NCI-H2196 (cell line): ENCODE measurements around the gene ARHGEF7.
A peak's percentile ranks its signal among the peaks of the same experiment; 100 is the strongest.
"Not testable (repeated sequence)": the region's sequence is repeated elsewhere in the genome, so short reads cannot be mapped to it uniquely, and the experiment has no call there.

Source experiments
- DNase-seq: peaks from one replicate; lab custom pipeline; 2025; ENCODE audit not compliant: unreplicated experiment; lab: John Stamatoyannopoulos, UW

Gene ARHGEF7, protein sequence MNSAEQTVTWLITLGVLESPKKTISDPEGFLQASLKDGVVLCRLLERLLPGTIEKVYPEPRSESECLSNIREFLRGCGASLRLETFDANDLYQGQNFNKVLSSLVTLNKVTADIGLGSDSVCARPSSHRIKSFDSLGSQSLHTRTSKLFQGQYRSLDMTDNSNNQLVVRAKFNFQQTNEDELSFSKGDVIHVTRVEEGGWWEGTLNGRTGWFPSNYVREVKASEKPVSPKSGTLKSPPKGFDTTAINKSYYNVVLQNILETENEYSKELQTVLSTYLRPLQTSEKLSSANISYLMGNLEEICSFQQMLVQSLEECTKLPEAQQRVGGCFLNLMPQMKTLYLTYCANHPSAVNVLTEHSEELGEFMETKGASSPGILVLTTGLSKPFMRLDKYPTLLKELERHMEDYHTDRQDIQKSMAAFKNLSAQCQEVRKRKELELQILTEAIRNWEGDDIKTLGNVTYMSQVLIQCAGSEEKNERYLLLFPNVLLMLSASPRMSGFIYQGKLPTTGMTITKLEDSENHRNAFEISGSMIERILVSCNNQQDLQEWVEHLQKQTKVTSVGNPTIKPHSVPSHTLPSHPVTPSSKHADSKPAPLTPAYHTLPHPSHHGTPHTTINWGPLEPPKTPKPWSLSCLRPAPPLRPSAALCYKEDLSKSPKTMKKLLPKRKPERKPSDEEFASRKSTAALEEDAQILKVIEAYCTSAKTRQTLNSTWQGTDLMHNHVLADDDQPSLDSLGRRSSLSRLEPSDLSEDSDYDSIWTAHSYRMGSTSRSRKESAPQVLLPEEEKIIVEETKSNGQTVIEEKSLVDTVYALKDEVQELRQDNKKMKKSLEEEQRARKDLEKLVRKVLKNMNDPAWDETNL

DNA sequence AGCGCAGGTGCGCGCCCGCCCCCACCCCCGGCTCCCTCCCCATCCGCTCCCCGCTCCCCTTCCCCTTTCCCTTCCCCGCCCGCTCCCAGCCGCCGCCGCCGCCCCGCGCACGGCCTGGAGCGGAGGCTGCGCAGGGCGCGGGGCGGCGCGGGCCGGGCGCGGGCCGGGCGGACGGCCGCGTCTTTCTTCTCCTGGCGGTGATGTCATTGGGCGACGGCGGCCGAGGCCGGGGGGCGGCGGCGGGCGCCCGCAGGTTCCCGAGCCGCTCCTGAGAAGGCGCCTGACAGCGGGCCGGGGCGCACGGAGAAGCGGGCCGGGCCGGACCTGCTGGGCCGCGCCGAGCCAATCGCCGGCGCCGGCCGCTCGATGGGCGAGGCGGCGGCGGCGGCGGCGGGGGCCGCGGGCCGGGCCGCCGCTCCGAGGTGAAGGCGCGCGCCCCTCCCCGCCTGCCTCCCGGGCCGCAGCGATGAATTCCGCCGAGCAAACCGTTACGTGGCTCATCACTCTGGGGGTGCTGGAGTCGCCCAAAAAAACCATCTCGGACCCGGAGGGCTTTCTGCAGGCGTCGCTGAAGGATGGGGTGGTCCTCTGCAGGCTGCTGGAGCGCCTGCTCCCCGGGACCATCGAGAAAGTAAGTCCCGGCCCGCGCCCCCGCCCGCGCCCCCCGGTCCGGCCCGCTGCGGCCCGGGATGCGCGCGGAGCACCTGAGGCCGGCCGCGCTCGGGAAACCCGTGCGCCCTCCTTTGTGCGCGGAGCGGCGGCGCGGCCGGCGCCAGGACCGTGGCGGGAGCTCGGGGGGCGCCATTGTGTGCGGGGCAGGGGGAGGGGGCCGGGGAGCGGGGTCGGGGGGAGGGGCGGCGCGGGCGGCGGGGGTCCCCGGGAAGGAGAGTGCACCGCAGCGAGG lies at the start of gene ARHGEF7:
Gene ARHGEF7 (plus strand): TSS at position 250 of the 904 bp plus-strand sequence. CDS start 217 bp downstream, at position 467.
- peak; percentile 15 for DNase-seq

DNA sequence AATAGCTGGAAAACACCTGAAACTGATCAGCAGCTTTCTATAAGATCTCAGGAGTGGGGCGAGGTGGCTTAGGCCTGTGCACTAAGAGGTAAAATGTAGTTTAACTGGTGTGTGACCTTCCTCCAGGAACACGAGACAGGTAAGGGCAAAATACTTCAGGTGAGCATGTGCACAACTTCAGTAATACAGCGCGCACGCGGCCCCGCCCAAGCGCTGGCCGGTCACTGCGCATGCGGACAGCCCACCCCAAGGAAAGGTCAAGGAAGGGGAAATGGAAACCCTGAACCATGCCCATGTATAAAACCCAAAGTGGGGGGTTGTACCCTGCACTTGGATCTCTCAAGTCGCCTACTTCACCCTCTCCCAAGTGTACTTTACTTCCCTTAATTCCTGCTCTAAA lies 49.4 kb upstream of the ARHGEF7 start:
- DNase-seq = no peak

DNA sequence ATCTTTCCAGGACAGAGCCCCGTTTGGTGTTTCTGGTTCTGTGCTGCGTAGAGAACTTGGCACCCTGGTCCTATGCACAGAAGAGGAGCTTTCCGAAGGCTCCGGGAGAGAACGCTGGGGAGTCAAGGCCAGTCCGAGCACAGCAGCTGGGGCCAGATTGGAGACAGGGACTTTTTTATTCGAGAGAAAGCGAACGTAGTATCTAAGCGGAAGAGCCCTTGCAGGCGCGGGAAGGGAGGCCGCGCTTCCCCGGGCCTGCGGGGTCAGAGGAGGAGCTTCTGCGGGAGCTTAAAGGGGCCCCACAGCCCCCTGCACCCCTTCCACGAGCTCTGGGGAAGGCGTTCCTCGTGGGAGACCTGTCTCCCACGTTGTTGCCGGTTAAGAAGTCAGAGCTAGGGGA lies 48.6 kb upstream of the ARHGEF7 start:
- DNase-seq = no peak

DNA sequence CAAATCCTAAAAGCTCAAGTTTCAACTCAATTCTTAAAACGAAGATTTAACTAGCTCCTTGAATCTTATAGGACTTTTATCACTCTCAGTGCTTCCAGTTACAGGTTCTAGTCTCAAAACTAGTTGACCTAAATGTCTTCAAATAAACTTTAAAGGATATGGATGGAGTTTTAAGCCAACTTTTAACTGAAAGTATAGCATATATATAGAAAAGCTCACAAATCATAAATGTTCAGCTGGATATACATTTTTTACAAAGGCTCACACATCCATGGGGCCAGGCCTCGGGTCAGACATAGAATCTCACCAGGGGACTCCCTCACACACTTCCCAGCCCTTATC lies 47.1 kb upstream of the ARHGEF7 start:
- DNase-seq = no peak

DNA sequence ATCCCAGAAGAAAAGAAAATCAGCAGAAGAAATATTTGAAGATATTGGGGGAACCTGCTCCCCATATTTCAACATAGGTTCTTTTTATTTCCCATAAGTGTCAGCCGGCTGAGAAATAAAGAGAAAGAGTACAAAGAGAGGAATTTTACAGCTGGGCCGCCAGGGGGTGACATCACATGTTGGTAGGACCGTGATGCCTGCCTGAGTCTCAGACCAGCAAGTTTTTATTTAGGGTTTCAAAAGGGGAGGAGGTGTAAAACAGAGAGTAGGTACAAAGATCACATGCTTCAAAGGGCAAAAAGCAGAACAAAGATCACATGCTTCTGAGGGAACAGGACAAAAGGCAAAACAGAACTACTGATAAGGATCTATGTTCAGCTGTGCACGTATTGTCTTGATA lies 44.0 kb upstream of the ARHGEF7 start:
- DNase-seq = not testable (repeated sequence)

DNA sequence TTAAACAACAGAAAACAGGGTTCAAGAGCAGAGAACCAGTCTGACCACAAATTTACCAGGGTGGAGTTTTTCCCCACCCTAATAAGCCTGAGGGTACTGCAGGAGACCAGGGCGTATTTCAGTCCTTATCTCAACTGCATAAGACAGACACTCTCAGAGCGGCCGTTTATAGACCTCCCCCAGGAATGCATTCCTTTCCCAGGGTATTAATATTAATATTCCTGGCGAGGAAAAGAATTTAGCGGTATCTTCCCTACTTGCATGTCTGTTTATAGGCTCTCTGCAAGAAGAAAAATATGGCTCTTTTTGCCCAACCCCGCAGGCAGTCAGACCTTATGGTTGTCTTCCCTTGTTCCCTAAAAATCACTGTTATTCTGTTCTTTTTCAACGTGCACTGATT lies 43.6 kb upstream of the ARHGEF7 start:
- not testable (repeated sequence) for DNase-seq

DNA sequence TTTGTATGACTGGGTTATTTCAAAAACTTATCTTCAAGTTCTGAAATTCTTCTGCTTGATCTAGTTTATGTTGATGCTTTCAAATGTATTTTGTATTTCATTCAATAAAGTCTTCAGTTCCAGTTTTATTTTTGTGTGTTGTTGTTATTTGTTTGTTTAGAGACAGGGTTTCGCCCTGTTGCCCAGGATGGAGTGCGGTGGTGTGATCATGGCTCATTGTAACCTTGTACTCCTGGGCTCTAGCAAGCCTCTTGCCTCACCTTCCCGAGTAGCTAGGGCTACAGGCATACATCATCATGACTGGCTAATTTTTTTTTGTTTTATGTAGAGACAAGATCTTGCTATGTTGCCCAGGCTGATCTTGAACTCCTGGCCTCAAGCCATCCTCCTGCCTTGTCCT lies 40.3 kb upstream of the ARHGEF7 start:
- DNase-seq = no peak

DNA sequence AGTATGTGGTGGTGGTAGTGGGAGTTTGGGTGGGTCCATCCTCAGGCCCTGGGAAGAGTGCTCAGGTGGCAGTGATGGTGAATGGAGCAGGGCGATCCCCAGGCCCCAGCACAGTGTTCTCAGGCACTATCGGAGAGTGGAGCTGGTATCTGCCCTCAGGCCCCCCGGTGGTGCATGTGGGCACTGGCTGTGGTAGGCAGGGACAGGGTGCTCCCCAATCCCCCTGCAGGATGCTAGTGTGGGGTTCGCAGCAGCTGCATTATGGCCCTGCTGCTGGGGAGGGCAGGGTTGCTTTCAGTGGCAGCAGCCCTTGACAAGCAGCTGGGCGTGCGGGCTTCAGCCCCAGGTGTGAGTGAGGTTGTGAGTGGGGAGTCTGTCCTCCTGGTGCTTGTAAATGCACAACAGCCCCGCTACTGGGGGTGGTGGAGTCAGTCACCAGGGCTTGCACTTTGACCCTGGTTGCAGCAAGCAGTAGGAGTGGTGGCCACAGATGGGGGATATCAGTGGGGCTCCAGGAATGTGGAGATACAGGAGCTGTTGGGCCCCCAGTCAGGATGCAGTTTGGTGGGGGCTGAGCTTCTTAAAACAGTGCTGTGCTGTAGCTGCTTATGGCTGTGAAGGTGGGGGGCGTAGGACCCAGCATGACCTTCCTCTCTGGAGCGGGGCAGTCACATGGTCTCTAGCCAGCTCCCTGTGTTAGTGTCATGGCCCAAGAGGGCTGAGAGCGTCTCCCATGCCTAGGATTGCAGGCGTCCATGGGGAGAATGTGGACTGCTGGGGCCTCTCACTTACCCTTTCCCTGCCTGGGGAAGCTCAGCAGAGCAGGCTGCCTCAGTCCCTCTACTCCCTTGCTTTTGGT lies 38.7 kb upstream of the ARHGEF7 start:
- no peak for DNase-seq

DNA sequence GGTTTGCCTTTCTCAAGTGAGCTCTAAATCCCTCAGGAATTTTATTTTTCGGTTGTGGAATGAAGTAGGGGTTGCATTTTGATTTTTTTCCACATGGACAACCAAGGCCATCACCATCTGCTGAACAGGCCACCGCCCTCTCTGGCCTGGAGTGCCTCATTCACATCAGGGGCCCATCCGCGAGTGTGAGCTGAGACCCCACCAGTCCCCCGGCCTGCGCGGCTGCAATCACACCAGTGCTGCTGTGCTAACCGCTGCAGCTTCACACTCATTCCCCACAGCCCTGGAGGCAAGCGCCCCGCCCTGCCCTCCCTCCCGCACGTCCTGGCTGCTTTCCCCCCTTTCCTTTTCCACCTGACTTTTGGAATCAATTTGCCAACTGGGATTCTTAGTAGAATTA lies 35.7 kb upstream of the ARHGEF7 start:
- DNase-seq = no peak

DNA sequence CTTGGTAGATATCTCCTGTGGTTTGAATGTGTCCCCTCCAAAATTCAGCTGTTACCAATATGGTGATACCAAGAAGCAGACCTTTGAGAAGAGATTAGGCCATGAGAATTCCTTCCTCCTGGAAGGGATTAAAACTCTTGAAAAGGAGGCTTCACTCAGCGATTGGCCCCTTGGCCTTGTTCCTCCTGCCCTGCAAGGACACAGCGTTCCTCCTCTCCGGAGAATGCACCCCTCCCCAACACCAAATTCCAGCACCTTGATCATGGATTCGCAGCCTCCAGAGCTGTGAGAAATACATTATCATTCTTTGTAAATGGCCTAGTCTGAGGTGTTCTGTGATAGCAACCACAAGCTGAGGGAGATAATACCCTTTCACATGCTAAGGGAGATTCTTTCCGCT lies 34.5 kb upstream of the ARHGEF7 start:
- no peak for DNase-seq

DNA sequence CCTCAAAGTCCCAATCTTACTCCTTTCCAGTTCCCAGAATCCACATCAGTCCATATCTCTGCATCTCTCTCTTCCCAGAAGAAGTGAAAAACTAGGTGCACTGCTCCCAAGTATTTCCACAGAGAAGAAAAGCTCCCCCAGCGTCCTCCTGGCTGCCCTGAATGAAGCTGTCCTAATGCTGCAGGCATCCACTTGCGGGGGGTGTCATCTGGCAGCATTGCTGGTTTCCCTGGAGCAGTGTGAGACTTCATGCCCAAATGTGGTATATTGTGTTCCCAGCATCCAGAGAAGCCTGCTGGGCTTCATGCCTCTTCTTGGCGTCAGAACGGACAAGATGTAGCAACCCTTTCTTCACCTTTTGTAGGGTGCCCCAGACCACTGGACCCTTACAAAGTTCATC lies 32.9 kb upstream of the ARHGEF7 start:
- DNase-seq = no peak

DNA sequence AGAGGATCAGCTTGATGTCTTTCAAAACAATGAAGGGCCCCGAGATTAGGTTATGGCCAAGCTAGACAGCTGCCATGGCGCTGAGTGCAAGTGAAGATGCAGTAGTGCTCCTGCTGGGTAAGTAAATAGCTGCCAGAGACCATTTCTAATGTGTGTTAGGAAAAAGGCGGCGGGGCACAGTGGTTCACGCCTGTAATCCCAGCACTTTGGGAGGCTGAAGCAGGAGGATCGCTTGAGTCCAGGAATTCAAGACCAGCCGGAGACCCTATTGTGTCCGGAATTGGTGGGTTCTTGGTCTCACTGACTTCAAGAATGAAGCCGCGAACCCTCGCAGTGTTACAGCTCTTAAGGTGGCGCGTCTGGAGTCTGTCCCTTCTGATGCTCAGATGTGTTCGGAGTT lies 32.3 kb upstream of the ARHGEF7 start:
- DNase-seq = not testable (repeated sequence)

DNA sequence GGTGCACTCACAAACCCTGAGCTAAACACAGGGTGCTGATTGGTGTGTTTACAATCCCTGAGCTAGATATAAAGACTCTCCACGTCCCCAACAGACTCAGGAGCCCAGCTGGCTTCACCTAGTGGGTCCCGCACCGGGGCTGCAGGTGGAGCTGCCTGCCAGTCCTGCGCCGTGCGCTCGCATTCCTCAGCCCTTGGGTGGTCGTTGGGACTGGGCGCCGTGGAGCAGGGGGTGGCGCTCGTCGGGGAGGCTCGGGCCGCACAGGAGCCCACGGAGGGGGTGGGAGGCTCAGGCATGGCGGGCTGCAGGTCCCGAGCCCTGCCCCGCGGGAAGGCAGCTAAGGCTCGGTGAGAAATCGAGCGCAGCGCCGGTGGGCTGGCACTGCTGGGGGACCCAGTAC lies 31.4 kb upstream of the ARHGEF7 start:
- DNase-seq = not testable (repeated sequence)

DNA sequence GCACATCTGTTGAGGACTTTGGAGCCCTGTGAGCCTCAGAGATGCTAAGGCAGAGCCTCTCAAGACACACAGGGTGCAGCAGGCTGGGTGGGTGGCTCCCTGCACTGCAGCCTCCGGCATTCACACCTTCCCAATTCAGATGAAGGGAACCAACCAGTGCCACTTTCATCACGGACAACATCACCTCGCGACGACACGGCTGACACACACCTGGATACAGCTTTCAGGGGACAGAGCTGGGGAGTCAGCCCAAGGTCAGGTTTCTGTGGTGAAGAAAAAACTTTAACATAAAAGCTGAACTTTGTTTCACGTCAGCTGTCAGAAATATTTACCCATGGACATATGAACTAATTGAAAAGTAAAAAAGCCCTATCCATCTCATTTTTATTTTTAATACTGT lies 24.9 kb upstream of the ARHGEF7 start:
- no peak for DNase-seq

DNA sequence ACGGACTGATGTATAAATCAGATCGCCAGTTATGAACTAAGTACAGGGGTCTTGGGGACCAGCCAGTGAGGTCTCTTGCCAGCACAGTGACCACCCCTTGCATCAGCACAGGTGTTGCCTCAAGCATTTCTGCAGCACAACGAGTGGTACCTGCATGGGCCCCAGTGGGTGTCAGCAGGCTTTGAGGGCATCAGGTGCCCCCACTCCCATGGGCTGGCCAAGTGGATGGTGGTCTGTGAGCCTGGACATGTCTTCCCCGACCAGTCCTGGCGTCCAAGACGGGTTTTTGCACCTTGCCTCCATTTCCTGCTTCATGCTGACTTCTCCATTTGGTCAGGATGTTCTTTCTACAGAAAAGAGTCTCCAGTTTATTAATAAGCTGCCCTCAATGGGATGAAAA lies 22.4 kb upstream of the ARHGEF7 start:
- DNase-seq = no peak

DNA sequence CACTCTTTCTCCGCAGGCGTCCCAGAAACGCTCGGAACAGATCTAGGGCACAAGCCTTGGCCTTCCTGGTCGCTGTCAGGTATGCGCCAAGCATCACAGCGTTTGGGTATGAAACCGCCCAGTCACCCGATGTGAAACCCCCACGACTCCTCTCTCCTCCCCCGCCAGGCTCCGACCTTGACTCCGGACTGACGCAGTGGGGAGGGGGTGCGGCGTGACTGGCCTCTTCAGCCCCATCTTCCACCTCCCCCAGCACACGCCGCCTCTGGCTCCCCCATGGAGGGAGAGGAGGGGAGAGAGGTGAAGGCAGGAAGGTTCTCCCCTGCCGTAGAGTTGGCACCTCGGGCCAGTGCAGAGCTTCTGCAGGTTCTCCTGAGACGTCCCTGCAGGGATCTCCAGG lies 22.0 kb upstream of the ARHGEF7 start:
- no peak for DNase-seq

DNA sequence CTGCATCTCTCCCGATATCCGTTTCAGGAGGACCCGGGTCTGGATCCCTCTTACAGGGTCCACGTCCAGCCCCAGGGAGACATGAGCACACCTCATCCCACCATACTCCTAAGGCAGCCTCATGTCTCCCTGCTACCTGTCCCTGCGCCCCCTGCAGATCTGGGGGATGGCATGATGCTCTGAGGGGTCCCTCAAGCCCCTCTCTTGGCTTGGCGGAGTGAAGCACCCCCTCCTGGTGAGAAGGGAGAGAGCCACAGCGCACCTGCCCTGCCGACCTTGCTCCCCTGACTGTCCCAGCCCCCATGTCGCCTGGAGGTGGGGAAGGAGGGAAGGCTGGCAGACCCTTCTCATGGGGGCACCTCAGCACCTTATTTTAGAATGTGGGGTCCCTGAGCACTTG lies 21.5 kb upstream of the ARHGEF7 start:
- no peak for DNase-seq

DNA sequence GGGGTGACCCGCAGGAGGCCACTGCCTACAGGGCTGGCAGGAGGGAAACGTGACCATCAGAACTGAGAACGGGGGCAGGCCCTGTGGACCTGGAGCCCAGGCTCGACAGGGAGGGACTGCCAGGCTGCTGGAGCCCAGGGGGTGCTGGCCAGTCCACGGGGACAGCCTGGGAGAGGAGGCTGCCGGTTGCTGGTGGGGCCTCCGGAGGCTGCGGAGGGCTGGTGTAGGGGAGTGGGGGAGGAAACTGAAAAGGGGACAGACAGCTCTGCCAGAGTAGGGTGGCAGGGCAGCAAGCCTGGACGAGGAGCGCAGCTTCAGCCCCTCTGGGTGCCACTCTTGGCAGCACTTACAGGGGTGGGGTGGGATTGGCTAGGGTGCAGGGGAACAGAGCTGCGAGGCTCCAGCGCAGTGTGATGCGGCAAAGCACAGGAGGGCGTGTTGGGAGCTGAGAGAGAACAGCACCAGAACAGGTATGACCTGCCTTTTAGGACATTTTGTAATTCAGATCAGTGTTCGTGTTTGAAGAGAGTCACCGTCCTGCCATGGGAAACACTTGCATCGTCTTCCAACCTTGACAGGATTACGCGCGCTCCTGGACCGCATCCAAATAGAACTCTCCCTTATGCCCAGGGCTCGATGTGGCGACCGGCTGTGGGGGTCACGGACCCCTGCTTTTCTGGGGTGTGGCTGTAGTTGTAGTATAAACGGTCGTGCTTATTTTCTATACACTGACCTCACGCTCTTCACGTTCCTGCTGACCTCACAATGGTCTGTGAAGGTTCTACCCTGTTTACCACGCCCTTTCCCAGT lies 19.9 kb upstream of the ARHGEF7 start:
- no peak for DNase-seq

DNA sequence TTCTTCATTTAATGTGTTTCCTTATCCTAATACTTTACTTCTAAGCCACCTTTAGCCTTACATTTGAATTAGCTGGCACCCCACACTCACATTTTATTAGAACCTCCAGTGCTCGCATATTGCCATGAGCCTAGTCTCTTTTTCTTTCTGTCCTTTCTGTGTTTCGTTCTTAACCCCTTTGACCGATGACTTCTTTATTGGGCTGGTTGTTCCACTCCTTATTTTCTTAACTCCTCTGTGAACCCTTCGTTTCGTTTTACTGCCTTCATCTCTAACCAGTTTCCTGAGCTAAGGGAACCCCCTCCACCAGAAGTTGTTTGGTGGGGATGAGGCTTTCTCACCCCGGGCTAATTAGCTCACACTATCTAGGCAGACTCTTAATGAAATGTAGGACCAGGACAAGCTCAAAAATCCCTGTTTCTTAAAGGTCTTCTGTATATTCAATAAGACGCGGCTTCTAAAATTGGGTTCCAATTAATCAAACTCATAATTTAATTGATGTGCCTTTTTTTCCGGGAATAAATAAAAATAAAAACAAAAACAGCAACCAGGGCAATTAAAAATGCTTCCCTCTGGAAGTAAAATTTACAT lies 19.1 kb upstream of the ARHGEF7 start:
- no peak for DNase-seq
